Esophagus squamous epithelium (tissue), 5 donors: ENCODE measurements around the gene CCDC192. TPM values are rescaled to one million over a fixed set of nuclear protein-coding genes. Genes with fewer than 3 reads are reported as not detected.

Experiments
- DNase-seq: peaks from one replicate; lab custom pipeline; 2025; lab: John Stamatoyannopoulos, UW
- H3K27ac ChIP-seq, 4 donors: fragments of 200-600 bp; sonication (generic); one replicate each; pipeline ENCODE4 v1.5.1; 2016 to 2019; ENCODE audit warnings: mild to moderate bottlenecking in 1 of 4
- H3K27me3 ChIP-seq, 4 donors: fragments of 200-600 bp; sonication (generic); 1 replicate in 3 of 4; 2 replicates in 1 of 4; pipeline versions ENCODE4 v1.5.1 to v1.6.0; 2017 to 2021; ENCODE audit warnings: antibody characterized with exemption in 1 of 4
- H3K36me3 ChIP-seq, 3 donors: fragments of 200-600 bp; sonication (generic); one replicate each; pipeline ENCODE4 v1.5.1; 2016 to 2019
- H3K4me1 ChIP-seq, 3 donors: fragments of 200-600 bp; sonication (generic); one replicate each; pipeline ENCODE4 v1.5.1; 2017 to 2019
- H3K4me3 ChIP-seq, 4 donors: fragments of 200-600 bp; sonication (generic); 1 replicate in 3 of 4; 2 replicates in 1 of 4; pipeline ENCODE4 v1.5.1; 2016 to 2019; ENCODE audit warnings: mild to moderate bottlenecking in 2 of 4, moderate library complexity in 1 of 4
- H3K9me3 ChIP-seq, 3 donors: fragments of 200-600 bp; sonication (generic); one replicate each; pipeline ENCODE4 v1.5.1; 2016 to 2019
- CTCF ChIP-seq, 6 experiments: fragments of 450-650 bp in 4 of 6; fragments of 200-600 bp in 2 of 6; sonication (generic) in 2 of 6; IDR thresholded peaks; one replicate each; pipeline ENCODE4 v1.5.1; 2016 to 2019; ENCODE audit warnings: antibody characterized with exemption in 6 of 6, mild to moderate bottlenecking in 4 of 6, moderate library complexity in 4 of 6
- POLR2A ChIP-seq, 4 donors: fragments of 450-650 bp; IDR thresholded peaks; one replicate each; pipeline ENCODE4 v1.6.1; 2017; ENCODE audit warnings: antibody characterized with exemption in 4 of 4, mild to moderate bottlenecking in 4 of 4, moderate library complexity in 3 of 4
- WGBS, 2 donors: methylation state at CpG; one replicate each; pipeline ENCODE4 v1.1.5; 2018; 5-methylcytosine and 5-hydroxymethylcytosine counted together
- intact Hi-C: fragments of 100-400 bp; cut with DNase I; formaldehyde crosslinking; loops from one replicate; pipeline ENCODE4 v1.15.0; 2022
- total RNA-seq, 4 donors: library from RNA; depleted of rRNA; stranded (reverse); fragments of >200 nt; gene quantifications; one replicate each; pipeline ENCODE4 v1.1.0, GENCODE V29; 2016
- donor health status: DM: yes; HTN: yes; CAD: no.

CCDC192 gene
- total RNA-seq, 4 donors from 2014 or later: not detected

GRCh38 chr5:127834554-127834953, 131.4 kb downstream of the CCDC192 start:
- Histone ChIP-seq H3K36me3 (no peaks in the 10 kb centered on the region), H3K9me3 (no peaks in the 10 kb centered on the region), H3K4me1 (peaks cover 0 to 11% (median 4%) of the 10 kb centered on the region in 3 donors), H3K4me3 (no peak overlapping the region), H3K27ac (no peak overlapping the region), H3K27me3 (peaks cover 0 to 3% (median 0%) of the 10 kb centered on the region in 4 donors)
- DNase-seq: no peak
- 33 to 50% methylated on average over 5 of the region's 5 CpGs for WGBS, 2 donors
- intact Hi-C loops: no loop called here
- TF ChIP-seq POLR2A (IDR thresholded peaks at IDR 0.05): no peak
- no peak for TF ChIP-seq CTCF (IDR thresholded peaks at IDR 0.05)

- 57 to 63% methylated on average over 3 of the region's 3 CpGs for WGBS, 2 donors
- no peak for DNase-seq
- TF ChIP-seq CTCF (IDR thresholded peaks at IDR 0.05): no peak
- no peak for TF ChIP-seq POLR2A (IDR thresholded peaks at IDR 0.05)
- Histone ChIP-seq H3K9me3 (no peaks in the 10 kb centered on the region), H3K27me3 (peaks cover 0 to 3% (median 0%) of the 10 kb centered on the region in 4 donors), H3K36me3 (no peaks in the 10 kb centered on the region), H3K4me3 (no peak overlapping the region), H3K4me1 (peaks cover 0 to 11% (median 4%) of the 10 kb centered on the region in 3 donors), H3K27ac (no peak overlapping the region)
- intact Hi-C loops: no loop called here
These were observed 135.5 kb downstream of the CCDC192 start for GRCh38 chr5:127838661-127839060.

- H3K27me3 ChIP-seq: peaks cover 0 to 3% (median 0%) of the 10 kb centered on the region in 4 donors
These were observed 135.9 kb downstream of the CCDC192 start for GRCh38 chr5:127839072-127839471.

GRCh38 chr5:127839496-127840197, 136.5 kb downstream of the CCDC192 start:
- Histone ChIP-seq H3K27me3 (peaks cover 0 to 8% (median 0%) of the 10 kb centered on the region in 4 donors), H3K4me1 (peaks cover 0 to 2% (median 0%) of the 10 kb centered on the region in 3 donors), H3K36me3 (no peaks in the 10 kb centered on the region), H3K27ac (no peak overlapping the region), H3K4me3 (no peak overlapping the region), H3K9me3 (no peaks in the 10 kb centered on the region)
- intact Hi-C loops: no loop called here
- TF ChIP-seq POLR2A (IDR thresholded peaks at IDR 0.05) (no peak), CTCF (IDR thresholded peaks at IDR 0.05) (no peak)
- no peak for DNase-seq
- 63 to 78% methylated on average over 2 of the region's 2 CpGs for WGBS, 2 donors

More at GRCh38 chr5:127839072-127839471, 135.9 kb downstream of the CCDC192 start:
- Histone ChIP-seq H3K4me3 (no peak overlapping the region), H3K4me1 (peaks cover 0 to 8% (median 4%) of the 10 kb centered on the region in 3 donors), H3K9me3 (no peaks in the 10 kb centered on the region), H3K36me3 (no peaks in the 10 kb centered on the region), H3K27ac (no peak overlapping the region)
- DNase-seq: no peak
- TF ChIP-seq POLR2A (IDR thresholded peaks at IDR 0.05) (no peak), CTCF (IDR thresholded peaks at IDR 0.05) (no peak)
- intact Hi-C loops: no loop called here

- no peak for DNase-seq
- no peak overlapping the region for H3K4me3 ChIP-seq
- H3K27ac ChIP-seq: no peak overlapping the region
- TF ChIP-seq CTCF (IDR thresholded peaks at IDR 0.05) (no peak), POLR2A (IDR thresholded peaks at IDR 0.05) (no peak)
- H3K9me3 ChIP-seq: no peaks in the 10 kb centered on the region
- 44 to 56% methylated on average over 1 of the region's 1 CpG for WGBS, 2 donors
- H3K4me1 ChIP-seq: no peaks in the 10 kb centered on the region
- intact Hi-C loops: no loop called here
- H3K36me3 ChIP-seq: no peaks in the 10 kb centered on the region
- peaks cover 0 to 13% (median 0%) of the 10 kb centered on the region in 4 donors for H3K27me3 ChIP-seq
These were observed 137.0 kb downstream of the CCDC192 start for GRCh38 chr5:127840198-127840524.
